Head of caudate nucleus (tissue), 42 donors: Measurements from ENCODE around the gene CFAP99.

ENCODE experiments used
- DNase-seq, 42 donors: peaks; one replicate each; pipeline versions ENCODE4 v3.0.0 to v3.0.0-alpha.2; 2020 to 2021; ENCODE audit warnings: mixed read lengths in 7 of 42
- intact Hi-C: fragments of 100-400 bp; cut with DNase I; formaldehyde crosslinking; loops from one replicate; pipeline ENCODE4 v1.15.0; 2022

CFAP99 gene

GRCh38 chr4:2408401-2408958 is 10.3 kb upstream of the CFAP99 start:
- no peak for DNase-seq
- intact Hi-C loops: no loop called here

- DNase-seq: no peak
- intact Hi-C loops: no loop called here
Measured at GRCh38 chr4:2408976-2409375, 9.8 kb upstream of the CFAP99 start.

DNA sequence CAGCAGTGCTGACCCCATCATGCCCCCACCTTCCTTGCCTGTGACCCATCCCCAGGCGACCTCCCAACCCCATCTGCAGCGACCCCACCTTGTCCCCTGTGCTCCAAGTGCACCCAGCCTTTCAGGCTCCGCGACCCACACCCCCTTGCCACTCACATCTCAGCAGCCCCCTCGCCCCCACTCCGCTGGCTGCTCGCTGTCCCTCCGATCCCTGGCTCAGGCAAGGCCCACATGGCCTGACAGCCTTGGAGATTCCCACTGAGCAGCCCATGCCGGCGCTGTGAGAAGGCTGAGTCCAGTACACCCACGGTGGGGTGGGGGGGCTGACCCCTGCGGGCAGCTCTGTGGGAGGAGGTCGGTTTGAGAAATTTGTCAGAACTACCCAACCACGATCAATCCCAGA is 9.4 kb upstream of the CFAP99 start:
- intact Hi-C loops: no loop called here
- DNase-seq: no peak

DNA sequence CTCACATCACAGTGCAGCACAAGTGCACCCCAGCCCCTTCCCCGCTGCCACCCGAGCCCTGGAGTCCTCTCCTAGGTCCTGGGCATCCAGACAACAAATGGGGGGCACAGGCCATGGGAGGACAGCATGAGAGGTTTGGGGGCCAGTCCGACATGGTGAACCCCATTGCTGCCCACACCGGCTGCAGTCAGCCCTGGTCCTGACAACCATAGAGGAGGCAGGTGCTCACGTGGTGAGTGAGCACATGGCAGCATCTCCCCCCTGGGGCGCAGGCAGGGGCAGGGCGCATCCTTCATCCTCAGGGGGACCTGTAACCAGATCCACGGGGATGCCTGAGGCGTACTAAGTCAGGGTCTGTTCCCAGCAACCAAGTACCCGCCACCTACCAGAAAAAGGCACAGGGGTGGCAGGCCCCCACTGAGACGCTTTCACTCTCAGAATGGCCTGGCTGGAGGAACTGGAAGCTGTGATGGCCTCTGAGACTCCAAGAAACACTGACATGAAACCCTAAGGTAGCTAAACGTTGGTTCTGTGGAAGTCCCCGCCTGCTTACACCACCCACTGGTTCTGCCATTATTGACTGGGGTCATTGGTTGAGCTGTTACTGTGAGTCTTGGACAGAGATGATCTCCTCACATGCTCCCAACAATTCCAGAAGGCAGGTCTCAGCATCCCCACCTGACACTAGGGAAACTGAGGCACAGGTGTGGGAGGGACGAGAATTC is 6.8 kb upstream of the CFAP99 start:
- intact Hi-C loops: no loop called here
- no peak for DNase-seq

- no peak for DNase-seq
- intact Hi-C loops: no loop called here
Measured at GRCh38 chr4:2412534-2412884, 6.2 kb upstream of the CFAP99 start.

DNA sequence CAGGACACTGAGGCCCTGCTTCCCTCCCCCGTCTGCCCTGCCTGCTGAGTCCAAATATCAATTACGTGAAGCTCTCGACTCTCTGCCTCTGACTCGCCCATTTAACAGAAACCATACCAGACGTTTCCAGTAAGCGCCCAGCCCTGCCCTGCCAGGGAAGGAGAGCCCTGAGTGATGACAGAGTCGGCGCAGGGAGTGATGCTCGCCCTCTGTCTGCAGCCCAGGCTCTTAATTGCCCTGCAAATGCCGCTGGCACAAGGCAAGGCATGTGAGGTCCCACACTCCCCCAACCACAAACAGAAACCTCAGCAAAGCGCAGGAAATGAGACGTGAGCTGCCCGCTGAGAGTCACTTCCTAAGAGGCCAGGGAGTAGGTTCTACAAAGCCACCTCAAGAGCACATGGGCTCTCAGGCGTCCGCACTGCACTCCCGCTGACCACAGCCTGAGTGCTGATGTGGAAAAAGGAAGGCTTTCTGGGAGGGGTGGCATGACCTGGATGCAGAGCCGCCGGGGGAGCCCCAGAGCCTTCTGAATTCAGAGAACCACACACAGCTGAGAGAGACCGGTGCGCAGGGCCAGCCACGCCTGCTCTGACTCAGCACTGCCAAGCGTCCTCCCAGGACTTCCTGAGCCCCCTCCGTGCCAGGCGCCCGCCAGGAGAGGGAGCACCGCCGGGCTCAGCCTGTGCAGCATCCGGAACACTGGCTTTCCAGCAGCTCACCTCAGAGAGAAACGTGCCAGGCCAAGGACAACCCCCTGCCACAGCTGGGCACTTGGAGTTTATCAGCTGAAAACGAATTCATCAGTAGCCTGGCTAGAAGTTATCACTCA is 5.7 kb upstream of the CFAP99 start:
- intact Hi-C loops: no loop called here

DNA sequence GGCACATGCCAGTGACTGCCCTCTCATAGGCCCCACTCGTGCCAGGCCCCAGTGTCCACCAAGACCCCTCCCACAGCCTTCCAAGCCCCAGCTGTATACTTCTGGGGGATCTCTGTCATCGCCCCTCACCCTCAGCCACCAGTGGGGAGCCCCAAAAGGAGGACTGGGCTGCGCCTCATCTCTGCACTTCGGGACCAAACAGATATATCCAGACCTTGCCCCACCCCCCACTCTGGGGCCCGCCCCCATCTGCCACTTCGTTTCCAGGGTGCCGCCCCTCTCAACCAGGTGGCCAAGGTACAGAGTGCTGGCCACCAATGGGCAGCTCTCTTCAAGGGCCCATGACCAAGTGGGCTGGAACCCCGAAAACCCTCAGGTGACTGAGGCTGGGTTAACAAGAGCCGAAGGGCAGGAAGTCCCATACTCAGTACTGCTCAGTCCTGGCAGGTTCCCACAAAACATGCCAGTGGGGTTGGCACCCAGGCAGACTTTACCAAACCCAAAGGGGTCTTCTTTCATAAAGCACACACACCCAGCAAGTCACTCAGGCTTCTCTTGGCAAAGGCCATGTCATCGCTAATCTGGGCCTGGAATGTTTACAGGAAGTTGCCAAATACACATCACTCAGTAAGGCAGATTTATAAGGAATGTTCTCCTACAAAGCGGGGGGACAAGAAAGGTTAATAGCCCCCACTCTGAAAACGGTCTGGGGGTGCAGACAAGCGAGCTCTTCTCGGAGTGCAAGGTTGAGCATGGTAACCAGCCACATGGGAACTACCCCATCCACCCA is 4.7 kb upstream of the CFAP99 start:
- DNase-seq: no peak
- intact Hi-C loops: no loop called here

More for the DNA sequence above, 5.7 kb upstream of the CFAP99 start:
- DNase-seq: peak in 41 of 42 donors; percentile 54 to 92 (median 77)

- intact Hi-C loops: no loop called here
- no peak for DNase-seq
Measured at GRCh38 chr4:2415213-2415612, 3.5 kb upstream of the CFAP99 start.

DNA sequence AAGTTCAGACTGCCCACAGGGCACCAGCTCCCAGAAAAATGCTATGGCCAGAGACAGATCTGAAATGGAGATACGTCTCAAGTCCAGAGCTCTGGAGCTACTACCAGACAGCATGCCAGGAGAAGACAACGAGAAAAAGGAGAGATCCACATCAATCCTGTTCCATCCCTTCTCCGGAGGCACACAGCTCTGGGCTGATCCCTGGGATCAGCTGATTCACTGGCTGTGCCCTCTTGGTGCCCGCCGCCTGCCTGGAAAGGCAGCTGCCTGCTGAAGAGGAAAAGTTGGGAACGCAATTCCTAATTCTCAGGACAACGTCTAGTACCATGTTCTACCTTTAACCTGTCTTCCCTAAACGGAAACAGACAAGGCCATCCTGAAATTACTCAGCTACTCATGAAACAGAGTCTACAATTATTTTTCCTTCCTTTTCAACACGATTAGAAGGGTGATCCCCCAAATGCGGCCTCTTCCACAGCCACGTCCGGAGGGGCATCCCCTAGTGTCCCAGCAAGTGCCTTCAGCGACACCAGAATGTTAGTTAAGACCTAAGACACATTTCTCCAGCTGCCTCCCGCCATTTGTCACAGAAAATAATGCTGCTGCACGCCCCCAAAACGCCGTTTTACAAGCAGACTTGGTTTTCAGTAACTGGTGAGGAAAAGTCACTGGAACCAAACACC is 2.7 kb upstream of the CFAP99 start:
- DNase-seq: peak in 4 of 42 donors; percentile 10 to 40 (median 36)
- intact Hi-C loops: no loop called here

GRCh38 chr4:2416564-2417225 is 2.1 kb upstream of the CFAP99 start:
- intact Hi-C loops: no loop called here
- peak in 23 of 42 donors; percentile 17 to 58 (median 34) for DNase-seq

- intact Hi-C loops: no loop called here
- DNase-seq: peak in 8 of 42 donors; percentile 20 to 54 (median 40)
Measured at GRCh38 chr4:2417226-2417764, 1.5 kb upstream of the CFAP99 start.

DNA sequence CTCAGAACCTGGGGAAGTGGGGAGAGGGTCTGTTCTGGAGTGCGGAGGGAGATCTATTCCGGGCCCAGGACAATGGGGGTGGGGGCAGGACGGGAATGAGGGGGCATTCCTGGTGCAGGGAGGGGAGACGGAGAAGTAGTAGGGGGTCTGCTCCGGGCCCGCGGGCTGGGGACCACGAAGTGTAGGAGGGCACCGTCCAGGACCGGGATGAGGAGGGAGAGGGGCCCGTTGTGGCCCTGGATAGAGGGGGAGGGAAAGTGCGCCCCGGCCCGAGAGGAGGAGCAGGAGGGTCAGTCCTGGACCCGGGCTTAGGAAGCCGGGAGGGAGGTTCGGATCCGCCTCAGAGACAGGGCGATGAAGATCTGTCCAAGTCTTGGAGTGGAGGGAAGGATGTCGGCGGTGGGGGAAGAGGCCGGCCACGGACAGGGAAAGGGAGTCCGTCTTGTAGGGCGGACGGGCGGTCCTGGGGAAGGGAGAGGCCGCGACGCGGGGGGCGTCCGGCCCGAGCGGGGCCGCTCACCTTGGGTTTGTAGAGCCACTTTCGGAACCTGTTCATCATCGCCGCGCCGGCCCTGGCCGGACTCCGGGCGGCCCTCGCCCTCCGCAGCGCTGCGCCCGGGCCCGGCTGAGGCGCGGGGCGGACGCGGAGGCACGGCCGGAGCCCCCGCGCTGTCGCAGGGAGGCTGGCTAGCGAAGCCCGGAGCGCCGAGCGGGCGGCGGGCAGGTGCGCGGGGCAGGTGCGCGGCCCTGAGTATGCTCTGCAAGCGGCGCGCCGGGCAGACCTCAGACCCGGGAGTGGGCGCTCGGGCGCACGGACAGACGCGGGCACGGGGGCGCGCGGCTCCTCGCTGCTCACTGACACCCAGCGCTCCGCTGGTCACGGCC is 748 bp upstream of the CFAP99 start, which contains the start of gene ZFYVE28:
TSS of gene ZFYVE28 (minus strand) at position 881 of the 885 bp plus-strand sequence. CDS start at position 559, 322 bp downstream.
- intact Hi-C loops: no loop called here
- DNase-seq: peak in 10 of 42 donors; percentile 19 to 51 (median 28)

DNA sequence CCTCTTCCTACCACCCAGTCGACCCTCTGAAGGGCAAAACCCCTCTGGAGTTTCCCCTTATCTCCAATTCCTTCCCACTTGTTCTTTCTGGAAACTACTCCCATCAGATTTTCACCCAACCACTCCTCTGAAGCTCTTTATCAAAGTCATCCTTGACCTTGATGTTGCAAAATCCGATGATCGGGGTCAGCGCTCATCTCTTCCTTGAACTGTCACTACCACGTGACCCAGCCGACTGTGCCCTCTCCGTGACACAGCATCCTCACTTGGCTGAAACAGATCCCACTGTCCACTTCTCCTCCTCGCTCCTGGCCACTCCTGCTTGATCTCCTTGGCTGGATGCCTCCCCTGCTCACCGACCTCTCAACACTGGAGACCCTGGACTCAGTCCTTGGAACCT is 1.1 kb downstream of the CFAP99 start:
- intact Hi-C loops: no loop called here
- DNase-seq: no peak

DNA sequence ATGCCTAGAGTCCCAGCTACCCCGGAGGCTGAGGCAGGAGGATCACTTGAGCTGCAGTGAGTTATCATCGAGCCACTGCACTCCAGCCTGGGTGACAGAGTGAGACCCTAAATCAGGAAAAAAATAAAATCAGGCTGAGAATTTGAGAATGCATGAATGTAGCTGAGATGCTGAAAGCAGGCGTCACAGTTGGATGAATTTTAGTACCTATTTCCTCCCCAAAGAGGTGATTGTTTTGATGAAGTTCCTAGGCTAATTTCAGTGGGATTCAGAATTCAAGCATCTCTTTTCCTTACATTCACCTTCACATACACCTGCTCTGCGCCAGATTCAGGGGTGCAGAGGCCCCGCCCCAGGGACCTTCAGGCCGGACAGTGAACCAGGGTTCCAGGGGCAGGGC is 3.2 kb downstream of the CFAP99 start:
- intact Hi-C loops: no loop called here
- DNase-seq: no peak

GRCh38 chr4:2423066-2423465 is 4.3 kb downstream of the CFAP99 start:
- DNase-seq: no peak
- intact Hi-C loops: no loop called here

DNA sequence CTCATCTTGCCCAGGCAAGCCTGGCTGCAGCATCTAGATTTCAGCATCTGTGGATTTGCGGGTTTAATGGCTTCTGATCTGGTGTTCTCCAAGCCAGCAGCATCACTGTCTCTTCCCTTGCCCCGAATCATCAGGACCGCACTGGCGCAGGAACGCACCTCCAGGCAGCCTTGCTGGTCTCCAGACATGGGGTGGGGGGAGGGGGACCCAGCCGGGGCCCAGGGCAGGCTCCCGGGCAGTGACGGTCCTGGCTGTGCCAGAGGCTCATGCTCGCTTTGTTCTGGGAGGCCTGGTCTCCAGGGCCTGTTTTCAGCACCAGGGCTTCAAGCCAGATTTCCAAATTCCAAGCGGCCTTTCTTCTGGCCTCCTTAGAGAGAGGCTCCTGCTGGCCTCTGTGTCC is 4.9 kb downstream of the CFAP99 start:
- intact Hi-C loops: no loop called here
- DNase-seq: no peak

DNA sequence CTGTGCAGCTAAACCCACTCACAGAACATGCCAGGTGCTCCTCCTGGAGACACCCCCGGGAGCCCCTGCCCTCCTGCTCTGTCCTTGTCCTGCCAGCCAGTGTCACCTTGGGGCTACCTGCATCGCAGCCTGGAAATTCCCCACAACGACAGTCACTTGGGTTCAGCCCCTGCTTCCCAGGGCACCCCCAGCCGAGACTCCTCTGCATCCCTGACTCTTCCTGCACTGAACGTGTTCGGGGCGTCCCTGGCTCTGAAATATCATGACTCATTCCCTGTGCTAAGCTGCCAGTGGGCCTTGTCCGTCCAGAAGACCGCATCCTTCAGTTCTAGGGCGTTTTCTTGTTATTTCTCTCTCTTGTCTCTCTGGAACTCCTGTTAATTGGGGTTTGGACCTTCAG is 5.8 kb downstream of the CFAP99 start:
- intact Hi-C loops: no loop called here
- peak in 1 of 42 donors; percentile 9 for DNase-seq
